Activated CD4-positive, alpha-beta memory T cell treated with anti-CD3 and anti-CD28 coated beads for 36 hours (primary cell): ENCODE results near the gene LENEP. TPM values are rescaled to one million over a fixed set of nuclear protein-coding genes. Genes with fewer than 3 reads are reported as not detected.
A peak's percentile ranks its signal among the peaks of the same experiment; 100 is the strongest.

Source experiments
- CTCF ChIA-PET: fragments of 350-600 bp; sonication (Branson Sonifier 250); formaldehyde crosslinking; loops from one replicate; lab custom pipeline; 2021; ENCODE audit warnings: antibody characterized with exemption, inconsistent platforms; lab: Charles Lee
- POLR2A ChIA-PET: fragments of 350-600 bp; sonication (Branson Sonifier 250); formaldehyde crosslinking; loops from one replicate; lab custom pipeline; 2021; ENCODE audit warnings: antibody characterized with exemption; lab: Charles Lee
- DNase-seq: peaks from one replicate; pipeline ENCODE4 v3.0.0-alpha.2; 2020
- H3K27ac Mint-ChIP-seq: one replicate; pipeline ENCODE4 v1.8.0; 2021; ENCODE audit warnings: mixed read lengths
- H3K27me3 Mint-ChIP-seq: one replicate; pipeline ENCODE4 v1.8.0; 2021; ENCODE audit warnings: mixed read lengths
- H3K36me3 Mint-ChIP-seq: one replicate; pipeline ENCODE4 v1.8.0; 2021; ENCODE audit warnings: mixed read lengths
- H3K4me1 Mint-ChIP-seq: one replicate; pipeline ENCODE4 v1.8.0; 2021; ENCODE audit warnings: low read depth, mixed read lengths
- H3K4me3 Mint-ChIP-seq: one replicate; pipeline ENCODE4 v1.8.0; 2021; ENCODE audit warnings: mild to moderate bottlenecking, mixed read lengths
- H3K9me3 Mint-ChIP-seq: one replicate; pipeline ENCODE4 v1.8.0; 2021; ENCODE audit warnings: mixed read lengths
- intact Hi-C: fragments of 100-400 bp; cut with micrococcal nuclease; formaldehyde crosslinking; loops from one replicate; pipeline ENCODE4 v1.15.1; 2023
- total RNA-seq, 2 experiments: library from RNA; stranded (reverse); gene quantifications; one replicate each; pipeline ENCODE4 v1.2.3, GENCODE V29; 2021

Gene LENEP
- total RNA-seq: under 1 TPM; 0.36 to 0.56 TPM

GRCh38 chr1:154993572-154994268 is at the start of gene LENEP:
Gene LENEP (plus strand): TSS chr1:154993586. CDS start chr1:154993608, 22 bp downstream.
- POLR2A ChIA-PET: interaction anchor here (0.6 to 5.0 kb wide), 8 partner anchors 9 to 644 kb away, joined by 3 to 19 read pairs (median 4); partner anchors contain the start of genes CKS1B, FLAD1 and PBXIP1
- CTCF ChIA-PET: interaction anchor here (1.1 to 9.4 kb wide), 6 partner anchors 10 to 91 kb away, joined by 3 to 144 read pairs (median 6); partner anchors contain the start of genes FLAD1 and PBXIP1
- no peak for DNase-seq
- H3K9me3 Mint-ChIP-seq: no peaks in the 10 kb centered on the region
- intact Hi-C loops: no loop called here
- H3K4me3 Mint-ChIP-seq: no peak within 1 kb of the TSS
- H3K4me1 Mint-ChIP-seq: peaks cover 19% of the 10 kb centered on the region
- no peaks in the 10 kb centered on the region for H3K27me3 Mint-ChIP-seq
- H3K36me3 Mint-ChIP-seq: peaks cover 17% of the 10 kb centered on the region
- H3K27ac Mint-ChIP-seq: no peak within 1 kb of the TSS

DNA sequence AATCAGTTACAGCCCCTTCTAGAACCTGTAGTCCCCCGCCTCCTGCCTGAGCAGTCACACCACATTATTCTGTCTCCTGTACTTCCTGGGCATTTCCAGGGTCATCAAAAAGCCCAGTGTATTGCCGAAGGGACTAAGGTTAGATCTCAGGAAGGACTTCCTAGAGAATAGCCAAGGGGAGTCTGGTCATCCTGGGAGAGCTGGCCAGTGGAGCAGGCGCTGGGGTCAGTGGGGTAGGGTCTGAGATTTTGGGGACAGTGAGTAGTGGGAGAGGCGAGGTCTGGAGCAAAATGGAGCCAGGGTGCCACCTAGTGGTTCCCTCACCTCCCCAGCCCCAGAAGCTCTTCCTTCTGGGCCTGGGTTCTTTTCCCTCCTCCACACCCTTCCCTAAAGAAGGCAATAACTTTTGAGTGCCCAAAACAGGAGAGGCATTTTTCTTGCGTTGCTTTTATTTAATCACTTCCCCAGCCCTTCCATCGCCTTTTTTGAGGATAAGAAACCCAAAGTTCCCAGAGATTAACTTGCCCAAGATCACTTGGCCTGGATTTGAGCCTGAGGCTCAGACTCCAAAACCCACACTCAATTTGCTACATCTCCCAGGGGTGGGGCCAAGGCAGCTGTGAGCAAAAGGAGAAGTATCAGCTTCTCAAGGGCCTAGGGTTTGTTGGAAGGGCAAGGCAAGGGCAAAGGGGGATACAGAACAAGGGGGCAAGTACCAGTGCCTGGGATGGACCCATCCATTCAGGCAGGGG is 49.6 kb upstream of the LENEP start:
- H3K27me3 Mint-ChIP-seq: no peaks in the 10 kb centered on the region

DNA sequence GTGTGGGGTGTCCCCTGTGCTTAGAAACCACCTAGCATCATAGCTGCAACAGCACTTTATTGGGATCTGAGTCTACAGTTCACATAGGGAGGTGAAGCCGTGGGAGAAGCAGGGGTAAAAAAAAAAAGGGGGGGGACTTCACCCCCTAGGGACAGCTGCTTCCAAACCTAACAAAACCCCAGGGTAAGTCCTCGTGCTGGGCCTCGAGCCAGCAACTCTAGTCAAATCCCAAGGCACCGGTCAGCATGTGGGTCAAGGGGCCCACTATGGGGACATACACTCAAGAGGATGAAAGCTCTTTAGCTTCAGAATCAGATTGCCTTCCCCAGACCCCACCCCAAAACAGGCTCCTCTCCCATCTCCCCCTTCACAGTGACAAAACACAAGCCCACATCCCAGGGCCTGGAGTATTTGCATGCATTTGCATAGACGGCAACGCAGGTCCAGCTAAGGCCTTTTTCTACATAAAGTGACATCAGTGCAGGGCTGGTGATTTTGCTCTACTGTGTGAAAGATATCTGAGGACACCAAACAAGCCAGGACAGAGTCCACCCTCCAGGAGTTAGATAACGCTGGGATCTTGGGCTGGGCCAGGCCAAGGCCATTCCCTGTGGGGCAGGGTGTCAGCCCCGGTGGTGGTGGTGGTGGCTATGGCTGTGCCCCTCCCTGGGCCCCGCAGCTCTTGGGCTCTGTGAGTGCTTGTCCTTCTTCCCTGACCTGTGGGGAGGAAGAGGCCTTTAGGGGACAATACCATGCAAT is 48.8 kb upstream of the LENEP start:
- ChIA-PET POLR2A (interaction anchor here (0.7 to 1.4 kb wide), 5 partner anchors 8 to 317 kb away, joined by 3 read pairs; no protein-coding TSS in a partner anchor), CTCF (interaction anchor here (0.6 to 2.5 kb wide), 22 partner anchors 8 to 465 kb away, joined by 3 to 14 read pairs (median 4); partner anchors contain the start of genes FLAD1, PMVK, PYGO2 and SHC1)
- Mint-ChIP-seq H3K27me3 (no peaks in the 10 kb centered on the region), H3K4me1 (peaks cover 51% of the 10 kb centered on the region), H3K4me3 (no peak overlapping the region), H3K27ac (peak overlapping the region; percentile 93), H3K9me3 (no peaks in the 10 kb centered on the region), H3K36me3 (peaks cover 11% of the 10 kb centered on the region)
- DNase-seq: no peak
- intact Hi-C loops: no loop called here

More for the DNA sequence above, 49.6 kb upstream of the LENEP start:
- Mint-ChIP-seq H3K4me3 (peak overlapping the region; percentile 52), H3K27ac (peak overlapping the region; percentile 93), H3K36me3 (peaks cover 11% of the 10 kb centered on the region), H3K4me1 (peaks cover 54% of the 10 kb centered on the region), H3K9me3 (no peaks in the 10 kb centered on the region)
- DNase-seq: peak; percentile 61
- intact Hi-C loops: no loop called here
- ChIA-PET CTCF (interaction anchor here (0.9 to 2.5 kb wide), 21 partner anchors 7 to 464 kb away, joined by 3 to 14 read pairs (median 4); partner anchors contain the start of genes FLAD1, PMVK, PYGO2 and SHC1), POLR2A (interaction anchor here (0.9 to 1.4 kb wide), 4 partner anchors 9 to 316 kb away, joined by 3 read pairs; no protein-coding TSS in a partner anchor)

GRCh38 chr1:154945160-154945961 is 48.0 kb upstream of the LENEP start:
- CTCF ChIA-PET: interaction anchor here (0.6 to 2.5 kb wide), 6 partner anchors 8 to 466 kb away, joined by 3 to 14 read pairs (median 6); partner anchors contain the start of genes PMVK and PYGO2
- POLR2A ChIA-PET: interaction anchor here (0.7 kb wide), 1 partner anchor 9 kb away, joined by 3 read pairs; no protein-coding TSS in a partner anchor
- H3K27ac Mint-ChIP-seq: peak overlapping the region; percentile 47
- no peak overlapping the region for H3K4me3 Mint-ChIP-seq
- H3K4me1 Mint-ChIP-seq: peaks cover 47% of the 10 kb centered on the region
- DNase-seq: no peak
- H3K36me3 Mint-ChIP-seq: peaks cover 13% of the 10 kb centered on the region
- H3K27me3 Mint-ChIP-seq: no peaks in the 10 kb centered on the region
- intact Hi-C loops: no loop called here
- H3K9me3 Mint-ChIP-seq: no peaks in the 10 kb centered on the region

DNA sequence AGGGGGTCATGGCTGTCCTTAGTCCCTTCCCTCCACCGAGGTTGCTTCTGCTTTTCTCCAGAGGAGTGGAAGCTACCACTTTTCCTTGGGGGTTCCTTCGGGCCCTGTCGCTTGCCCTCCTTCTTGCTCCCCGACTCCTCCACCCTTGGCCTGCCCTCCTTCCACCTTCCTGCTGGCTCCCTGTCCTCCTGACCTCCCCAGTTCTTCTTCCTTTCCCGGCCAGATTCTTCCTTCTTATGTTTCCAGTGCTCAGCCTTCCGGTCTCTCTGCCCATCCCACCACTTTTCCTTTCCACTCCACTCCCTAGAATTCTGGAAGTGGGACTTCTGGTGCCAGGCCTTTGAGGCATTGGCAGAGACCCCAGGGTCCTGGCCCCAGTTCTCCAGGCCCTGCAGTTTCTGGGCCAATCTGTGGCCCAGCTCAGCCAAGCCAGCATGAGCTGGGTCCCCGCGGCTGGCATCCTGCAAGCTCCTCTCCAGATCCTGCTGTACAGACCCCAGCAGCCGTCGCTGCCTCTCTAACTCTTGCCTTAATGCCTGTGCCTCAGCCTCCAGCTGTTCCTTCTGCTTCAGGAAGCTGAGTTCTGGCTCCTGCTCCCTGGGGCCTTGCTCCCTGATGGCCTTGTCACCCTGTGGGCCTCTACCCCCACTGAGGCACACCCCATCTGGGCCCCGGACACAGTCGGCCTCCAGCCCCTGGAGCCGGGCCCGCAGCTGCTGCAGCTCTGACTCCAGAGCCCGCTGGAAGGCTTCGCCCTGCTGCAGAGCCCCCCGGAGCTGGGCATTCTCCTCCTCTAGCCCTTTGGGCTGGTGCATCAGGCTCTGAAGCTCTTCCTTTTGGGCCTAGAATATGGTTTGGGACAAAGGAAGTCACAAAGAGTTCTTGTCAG is 47.2 kb upstream of the LENEP start:
- intact Hi-C loops: no loop called here
- H3K27me3 Mint-ChIP-seq: no peaks in the 10 kb centered on the region
- peaks cover 20% of the 10 kb centered on the region for H3K36me3 Mint-ChIP-seq
- H3K27ac Mint-ChIP-seq: peak overlapping the region; percentile 47
- POLR2A ChIA-PET: interaction anchor here (0.8 kb wide), 1 partner anchor 10 kb away, joined by 3 read pairs; the partner anchor contains the start of gene PMVK
- H3K4me1 Mint-ChIP-seq: peaks cover 47% of the 10 kb centered on the region
- no peak overlapping the region for H3K4me3 Mint-ChIP-seq
- H3K9me3 Mint-ChIP-seq: no peaks in the 10 kb centered on the region
- no peak for DNase-seq
- CTCF ChIA-PET: interaction anchor here (0.6 to 2.5 kb wide), 5 partner anchors 9 to 115 kb away, joined by 3 to 9 read pairs (median 3); partner anchors contain the start of gene PMVK

DNA sequence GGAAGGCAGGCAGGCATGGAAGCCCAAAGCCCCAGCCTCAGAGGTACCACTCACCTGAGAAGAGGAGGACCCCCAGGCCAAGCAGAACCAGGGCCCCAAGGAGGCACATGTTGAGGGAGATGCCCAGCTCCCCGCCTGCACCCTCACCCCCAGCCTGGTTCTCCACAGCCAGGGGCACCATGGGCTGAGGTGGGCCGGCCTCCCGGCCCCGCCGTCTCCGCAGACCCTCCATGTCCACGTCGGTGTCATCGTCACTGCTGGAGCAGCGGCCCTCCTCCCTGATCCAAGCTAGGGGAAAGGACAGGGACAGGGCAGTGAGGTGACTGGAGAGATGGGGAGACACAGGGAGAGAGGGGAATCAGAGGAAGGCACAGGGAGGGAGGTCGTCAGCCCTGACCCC is 45.3 kb upstream of the LENEP start:
- Mint-ChIP-seq H3K4me1 (peaks cover 46% of the 10 kb centered on the region), H3K36me3 (peaks cover 20% of the 10 kb centered on the region), H3K4me3 (no peak overlapping the region), H3K27ac (no peak overlapping the region), H3K27me3 (no peaks in the 10 kb centered on the region), H3K9me3 (no peaks in the 10 kb centered on the region)
- CTCF ChIA-PET: interaction anchor here (0.8 to 1.9 kb wide), 3 partner anchors 10 to 13 kb away, joined by 3 to 6 read pairs (median 3); partner anchors contain the start of genes PMVK and PYGO2
- DNase-seq: no peak
- intact Hi-C loops: no loop called here
- POLR2A ChIA-PET: no interaction called here

- H3K27me3 Mint-ChIP-seq: no peaks in the 10 kb centered on the region
- peak overlapping the region; percentile 97 for H3K27ac Mint-ChIP-seq
- intact Hi-C loops: no loop called here
- POLR2A ChIA-PET: interaction anchor here (0.7 to 2.9 kb wide), 6 partner anchors 9 to 392 kb away, joined by 3 to 20 read pairs (median 4); partner anchors contain the start of genes PMVK and PYGO2
- H3K4me1 Mint-ChIP-seq: peaks cover 74% of the 10 kb centered on the region
- H3K36me3 Mint-ChIP-seq: peaks cover 15% of the 10 kb centered on the region
- H3K9me3 Mint-ChIP-seq: no peaks in the 10 kb centered on the region
- CTCF ChIA-PET: interaction anchor here (0.6 to 5.3 kb wide), 13 partner anchors 9 to 392 kb away, joined by 3 to 38 read pairs (median 4); partner anchors contain the start of genes ADAM15, EFNA4, PMVK and PYGO2
- peak; percentile 87 for DNase-seq
- H3K4me3 Mint-ChIP-seq: peak overlapping the region; percentile 79
Observed at GRCh38 chr1:154951901-154952657, 41.3 kb upstream of the LENEP start.

DNA sequence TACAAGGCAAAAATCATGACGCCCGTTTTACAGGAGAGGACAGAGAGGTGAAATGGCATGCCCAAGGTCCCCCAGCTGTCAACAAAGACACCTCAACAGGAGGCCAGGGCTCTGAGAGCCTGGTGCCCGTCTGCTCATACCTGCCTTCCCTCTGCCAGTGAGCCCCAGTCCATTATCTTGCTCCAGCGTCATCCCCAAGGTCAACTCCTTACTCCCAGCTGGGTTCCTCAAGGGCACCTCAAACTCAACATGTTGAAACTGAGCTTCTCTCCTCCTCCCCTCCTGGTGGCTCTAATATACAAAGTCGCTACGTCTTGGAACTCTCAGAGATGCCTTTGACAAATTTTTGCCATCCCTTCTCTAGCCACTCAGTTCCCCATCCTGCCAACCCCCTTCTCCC is 40.7 kb upstream of the LENEP start:
- Mint-ChIP-seq H3K36me3 (peaks cover 14% of the 10 kb centered on the region), H3K4me1 (peaks cover 78% of the 10 kb centered on the region), H3K27ac (peak overlapping the region; percentile 97), H3K9me3 (no peaks in the 10 kb centered on the region), H3K27me3 (no peaks in the 10 kb centered on the region), H3K4me3 (peak overlapping the region; percentile 79)
- intact Hi-C loops: no loop called here
- ChIA-PET POLR2A (interaction anchor here (0.7 to 2.9 kb wide), 6 partner anchors 9 to 393 kb away, joined by 3 to 20 read pairs (median 4); partner anchors contain the start of genes PMVK and PYGO2), CTCF (interaction anchor here (0.6 to 5.3 kb wide), 13 partner anchors 8 to 393 kb away, joined by 3 to 38 read pairs (median 4); partner anchors contain the start of genes ADAM15, EFNA4, PMVK and PYGO2)
- DNase-seq: no peak

GRCh38 chr1:154953611-154954038 is 39.8 kb upstream of the LENEP start:
- POLR2A ChIA-PET: interaction anchor here (0.9 to 3.7 kb wide), 4 partner anchors 9 to 47 kb away, joined by 3 to 23 read pairs (median 16); partner anchors contain the start of genes PMVK and ZBTB7B
- CTCF ChIA-PET: interaction anchor here (1.1 to 5.3 kb wide), 9 partner anchors 7 to 108 kb away, joined by 3 to 38 read pairs (median 9); partner anchors contain the start of genes FLAD1, PMVK and PYGO2
- DNase-seq: no peak
- H3K27me3 Mint-ChIP-seq: no peaks in the 10 kb centered on the region
- H3K4me3 Mint-ChIP-seq: peak overlapping the region; percentile 92
- no peaks in the 10 kb centered on the region for H3K9me3 Mint-ChIP-seq
- H3K27ac Mint-ChIP-seq: peak overlapping the region; percentile 97
- intact Hi-C loops: no loop called here
- H3K36me3 Mint-ChIP-seq: peaks cover 13% of the 10 kb centered on the region
- peaks cover 80% of the 10 kb centered on the region for H3K4me1 Mint-ChIP-seq
